ENCODE data around the gene TRIM50. TPM values are rescaled to one million over a fixed set of nuclear protein-coding genes. Genes with fewer than 3 reads are reported as not detected.
"Not testable (repeated sequence)": the region's sequence is repeated elsewhere in the genome, so short reads cannot be mapped to it uniquely, and the experiment has no call there.

The TRIM50 gene
- polyA plus RNA-seq, 1 experiment, result not detected

GRCh38 chr7:73299812-73300211 lies 28.1 kb downstream of the TRIM50 start:
- H3K27ac ChIP-seq (ENCODE audit: low read depth, low read length); H3K27me3 ChIP-seq (ENCODE audit: control insufficient read depth, insufficient read depth, low read length); POLR2A ChIA-PET; DNase-seq (ENCODE audit: low read depth, low spot score); CTCF ChIA-PET; H3K4me3 ChIP-seq (ENCODE audit: low read depth, low read length); H3K9me3 ChIP-seq (ENCODE audit: control insufficient read depth, insufficient read depth, low read length): not testable (repeated sequence)

GRCh38 chr7:73297706-73298105 lies 30.2 kb downstream of the TRIM50 start:
- H3K9me3 ChIP-seq (ENCODE audit: control insufficient read depth, insufficient read depth, low read length); H3K27me3 ChIP-seq (ENCODE audit: control insufficient read depth, insufficient read depth, low read length); CTCF ChIA-PET; H3K27ac ChIP-seq (ENCODE audit: low read depth, low read length); POLR2A ChIA-PET; DNase-seq (ENCODE audit: low read depth, low spot score); H3K4me3 ChIP-seq (ENCODE audit: low read depth, low read length): not testable (repeated sequence)

- POLR2A ChIA-PET, result not testable (repeated sequence)
These were observed 30.6 kb downstream of the TRIM50 start for GRCh38 chr7:73297235-73297634.

GRCh38 chr7:73277210-73277609 lies 50.7 kb downstream of the TRIM50 start:
- H3K9me3 ChIP-seq (ENCODE audit: control insufficient read depth, insufficient read depth, low read length); H3K4me3 ChIP-seq (ENCODE audit: low read depth, low read length); POLR2A ChIA-PET; DNase-seq (ENCODE audit: low read depth, low spot score); H3K27me3 ChIP-seq (ENCODE audit: control insufficient read depth, insufficient read depth, low read length); H3K27ac ChIP-seq (ENCODE audit: low read depth, low read length); CTCF ChIA-PET: not testable (repeated sequence)

More at GRCh38 chr7:73297235-73297634, 30.6 kb downstream of the TRIM50 start:
- H3K4me3 ChIP-seq (ENCODE audit: low read depth, low read length); H3K27me3 ChIP-seq (ENCODE audit: control insufficient read depth, insufficient read depth, low read length); CTCF ChIA-PET; H3K27ac ChIP-seq (ENCODE audit: low read depth, low read length); H3K9me3 ChIP-seq (ENCODE audit: control insufficient read depth, insufficient read depth, low read length); DNase-seq (ENCODE audit: low read depth, low spot score): not testable (repeated sequence)

- POLR2A ChIA-PET; H3K27ac ChIP-seq (ENCODE audit: low read depth, low read length); DNase-seq (ENCODE audit: low read depth, low spot score); CTCF ChIA-PET; H3K9me3 ChIP-seq (ENCODE audit: control insufficient read depth, insufficient read depth, low read length); H3K27me3 ChIP-seq (ENCODE audit: control insufficient read depth, insufficient read depth, low read length); H3K4me3 ChIP-seq (ENCODE audit: low read depth, low read length): not testable (repeated sequence)
These were observed 60.1 kb downstream of the TRIM50 start for GRCh38 chr7:73267813-73268212.

GRCh38 chr7:73266719-73267368 lies 61.0 kb downstream of the TRIM50 start:
- H3K27ac ChIP-seq (ENCODE audit: low read depth, low read length); POLR2A ChIA-PET; H3K27me3 ChIP-seq (ENCODE audit: control insufficient read depth, insufficient read depth, low read length); DNase-seq (ENCODE audit: low read depth, low spot score); CTCF ChIA-PET; H3K9me3 ChIP-seq (ENCODE audit: control insufficient read depth, insufficient read depth, low read length); H3K4me3 ChIP-seq (ENCODE audit: low read depth, low read length): not testable (repeated sequence)

Small RNA genes lying within 50 kb of the gene (small RNA-seq; reads per million reads assigned to genes)
- gene RNU6-1080P (ENCODE audit: insufficient read length, low read depth), result not detected

Other genes starting within 250 kb of the TRIM50 start
- gene SPDYE9, start 242.0 kb downstream of the TRIM50 start, polyA plus RNA-seq (2011; rRNA removed), result 0.06 and 0.07 TPM in 2 replicates
- gene NSUN5, start 19.3 kb downstream of the TRIM50 start, polyA plus RNA-seq (2011; rRNA removed), result 13.6 and 18.6 TPM in 2 replicates
- gene FKBP6, start 79 bp upstream of the TRIM50 start, polyA plus RNA-seq (2011; rRNA removed), result not detected in 2 replicates
- 0.56 and 1.2 TPM in 2 replicates for gene FZD9, start 105.7 kb upstream of the TRIM50 start, polyA plus RNA-seq (2011; rRNA removed)
- gene BAZ1B, start 194.2 kb upstream of the TRIM50 start, polyA plus RNA-seq (2011; rRNA removed), result 29.0 and 29.7 TPM in 2 replicates
- 41.9 and 47.7 TPM in 2 replicates for gene BCL7B, start 229.6 kb upstream of the TRIM50 start, polyA plus RNA-seq (2011; rRNA removed)